IPS DF 4.7 (cell line): Measurements from ENCODE around the gene RETREG1.
A peak's percentile ranks its signal among the peaks of the same experiment; 100 is the strongest.
"Not testable (repeated sequence)": the region's sequence is repeated elsewhere in the genome, so short reads cannot be mapped to it uniquely, and the experiment has no call there.

Experiments
- DNase-seq: peaks from one replicate; pipeline ENCODE4 v3.0.0-alpha.2; 2013; ENCODE audit warnings: low spot score; ENCODE audit errors: extremely low read depth

RETREG1 gene

GRCh38 chr5:16456103-16456832 is 160.5 kb downstream of the RETREG1 start:
- peak; percentile 56 for DNase-seq

GRCh38 chr5:16455668-16456067 is 161.1 kb downstream of the RETREG1 start:
- DNase-seq: no peak

- DNase-seq: no peak
Observed at GRCh38 chr5:16454686-16455085, 162.1 kb downstream of the RETREG1 start.

- DNase-seq: no peak
Observed at GRCh38 chr5:16453609-16454008, 163.2 kb downstream of the RETREG1 start.

GRCh38 chr5:16450163-16450562 is 166.6 kb downstream of the RETREG1 start:
- DNase-seq: no peak

- no peak for DNase-seq
Observed at GRCh38 chr5:16446993-16447392, 169.8 kb downstream of the RETREG1 start.

GRCh38 chr5:16437977-16438376 is 178.8 kb downstream of the RETREG1 start:
- no peak for DNase-seq

- DNase-seq: not testable (repeated sequence)
Observed at GRCh38 chr5:16436065-16436682, 180.6 kb downstream of the RETREG1 start.

GRCh38 chr5:16431490-16431889 is 185.3 kb downstream of the RETREG1 start:
- no peak for DNase-seq

- DNase-seq: no peak
Observed at GRCh38 chr5:16430349-16431089, 186.3 kb downstream of the RETREG1 start.

- DNase-seq: no peak
Observed at GRCh38 chr5:16428359-16428758, 188.4 kb downstream of the RETREG1 start.

GRCh38 chr5:16427587-16427986 is 189.2 kb downstream of the RETREG1 start:
- DNase-seq: no peak
